MM.1S (cell line): ENCODE results near the gene R3HDM4.

ENCODE experiments used
- EZH2 ChIP-seq: fragments of 300-600 bp; sonication (generic); optimal IDR thresholded peaks from 2 replicates; pipeline ENCODE3; 2017; ENCODE audit warnings: low read depth, mild to moderate bottlenecking, antibody characterized with exemption, low read length, mixed read lengths
- EZH2phosphoT487 ChIP-seq: fragments of 300-600 bp; sonication (generic); IDR thresholded peaks from 2 replicates; pipeline ENCODE4 v1.6.1; 2018; ENCODE audit warnings: antibody characterized with exemption, low read length
- TF ChIP-seq, protein P1 (sequence below): fragments of 300-600 bp; sonication (generic); IDR thresholded peaks from 2 replicates; pipeline ENCODE4 v1.5.1; 2016; ENCODE audit warnings: antibody characterized with exemption, low read length, mixed read lengths

DNA sequence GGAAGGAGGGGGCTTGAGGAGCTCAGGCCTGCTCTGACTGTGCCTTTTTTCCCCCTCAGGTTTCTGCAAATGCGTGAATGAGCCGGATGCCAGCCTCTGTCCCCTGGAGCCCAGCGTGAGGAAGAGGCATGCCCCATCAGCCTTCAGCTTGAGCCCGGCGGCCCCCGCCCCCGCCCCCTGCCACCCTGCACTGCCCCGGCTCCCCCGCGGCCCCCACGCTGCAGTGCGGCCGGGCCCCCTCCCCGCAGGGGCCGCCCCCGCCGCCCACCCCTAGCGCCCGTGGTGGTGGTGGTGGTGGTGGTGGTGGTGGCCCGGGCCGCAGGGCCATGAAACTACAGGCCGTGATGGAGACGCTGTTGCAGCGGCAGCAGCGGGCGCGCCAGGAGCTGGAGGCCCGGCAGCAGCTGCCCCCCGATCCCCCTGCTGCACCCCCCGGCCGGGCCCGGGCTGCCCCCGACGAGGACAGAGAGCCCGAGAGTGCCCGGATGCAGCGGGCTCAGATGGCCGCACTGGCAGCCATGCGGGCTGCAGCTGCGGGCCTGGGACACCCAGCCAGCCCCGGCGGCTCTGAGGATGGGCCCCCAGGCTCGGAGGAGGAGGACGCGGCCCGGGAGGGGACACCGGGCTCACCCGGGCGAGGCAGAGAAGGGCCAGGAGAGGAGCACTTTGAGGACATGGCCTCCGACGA, 16.3 kb upstream of the R3HDM4 start:
- no peak for TF ChIP-seq EZH2phosphoT487
- TF ChIP-seq, protein P1, sequence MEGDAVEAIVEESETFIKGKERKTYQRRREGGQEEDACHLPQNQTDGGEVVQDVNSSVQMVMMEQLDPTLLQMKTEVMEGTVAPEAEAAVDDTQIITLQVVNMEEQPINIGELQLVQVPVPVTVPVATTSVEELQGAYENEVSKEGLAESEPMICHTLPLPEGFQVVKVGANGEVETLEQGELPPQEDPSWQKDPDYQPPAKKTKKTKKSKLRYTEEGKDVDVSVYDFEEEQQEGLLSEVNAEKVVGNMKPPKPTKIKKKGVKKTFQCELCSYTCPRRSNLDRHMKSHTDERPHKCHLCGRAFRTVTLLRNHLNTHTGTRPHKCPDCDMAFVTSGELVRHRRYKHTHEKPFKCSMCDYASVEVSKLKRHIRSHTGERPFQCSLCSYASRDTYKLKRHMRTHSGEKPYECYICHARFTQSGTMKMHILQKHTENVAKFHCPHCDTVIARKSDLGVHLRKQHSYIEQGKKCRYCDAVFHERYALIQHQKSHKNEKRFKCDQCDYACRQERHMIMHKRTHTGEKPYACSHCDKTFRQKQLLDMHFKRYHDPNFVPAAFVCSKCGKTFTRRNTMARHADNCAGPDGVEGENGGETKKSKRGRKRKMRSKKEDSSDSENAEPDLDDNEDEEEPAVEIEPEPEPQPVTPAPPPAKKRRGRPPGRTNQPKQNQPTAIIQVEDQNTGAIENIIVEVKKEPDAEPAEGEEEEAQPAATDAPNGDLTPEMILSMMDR = no peak
- no peak for TF ChIP-seq EZH2
